ENCODE measurements around the gene SEC14L5.
"Not testable (repeated sequence)": the region's sequence is repeated elsewhere in the genome, so short reads cannot be mapped to it uniquely, and the experiment has no call there.

The SEC14L5 gene

GRCh38 chr16:5042574-5043171, 84.5 kb downstream of the SEC14L5 start:
- DNase-seq = no peak

GRCh38 chr16:5044011-5044540, 85.9 kb downstream of the SEC14L5 start:
- DNase-seq = no peak

GRCh38 chr16:5044581-5044980, 86.5 kb downstream of the SEC14L5 start:
- DNase-seq = not testable (repeated sequence)

- no peak for DNase-seq
Observed at GRCh38 chr16:5045499-5046115, 87.5 kb downstream of the SEC14L5 start.

GRCh38 chr16:5046914-5047313, 88.8 kb downstream of the SEC14L5 start:
- no peak for DNase-seq

- no peak for DNase-seq
Observed at GRCh38 chr16:5054876-5055865, 97.0 kb downstream of the SEC14L5 start.

GRCh38 chr16:5056352-5056751, 98.2 kb downstream of the SEC14L5 start:
- DNase-seq = peak; percentile 87

GRCh38 chr16:5058476-5058875, 100.3 kb downstream of the SEC14L5 start:
- DNase-seq = no peak

GRCh38 chr16:5059386-5060072, 101.4 kb downstream of the SEC14L5 start:
- DNase-seq = no peak

GRCh38 chr16:5060073-5060641, 102.0 kb downstream of the SEC14L5 start:
- DNase-seq = no peak

- no peak for DNase-seq
Observed at GRCh38 chr16:5062051-5062450, 103.9 kb downstream of the SEC14L5 start.

- no peak for DNase-seq
Observed at GRCh38 chr16:5062790-5063765, 104.9 kb downstream of the SEC14L5 start.

- no peak for DNase-seq
Observed at GRCh38 chr16:5064915-5065314, 106.8 kb downstream of the SEC14L5 start.

GRCh38 chr16:5065326-5065725, 107.2 kb downstream of the SEC14L5 start:
- DNase-seq = no peak

GRCh38 chr16:5065813-5066212, 107.7 kb downstream of the SEC14L5 start, which contains the start of gene C16orf89:
Gene C16orf89 (minus strand): TSS chr16:5065956. CDS start chr16:5065908, 48 bp downstream.
- DNase-seq = no peak

GRCh38 chr16:5066511-5066910, 108.4 kb downstream of the SEC14L5 start:
- no peak for DNase-seq
